Measurements from ENCODE around the gene KCNC1.

KCNC1 gene

DNA sequence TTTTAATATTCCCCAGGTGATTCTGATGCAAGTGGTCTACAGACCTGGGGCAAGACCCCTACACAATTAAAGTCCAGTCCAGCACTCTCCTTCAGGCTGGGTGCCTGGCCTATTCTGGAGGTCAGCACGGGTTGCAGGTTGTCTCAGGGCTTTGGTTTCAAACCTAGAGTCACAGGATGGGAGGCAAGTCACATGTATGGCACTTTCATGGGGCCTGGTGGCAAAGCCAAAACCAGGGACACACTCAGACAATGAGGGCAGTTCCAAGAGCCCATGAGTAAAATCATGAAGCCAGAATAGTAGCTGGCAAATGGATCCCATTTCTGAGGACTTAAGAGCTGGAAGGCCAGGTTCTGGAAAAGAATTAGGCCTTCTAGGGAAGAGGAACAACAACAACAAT is 96.6 kb downstream of the KCNC1 start:
- in situ Hi-C loops (cut with HindIII; ENCODE audit: low sequenced_read_pairs) = no loop called here
- no peak for DNase-seq (ENCODE audit: low read depth, low spot score)
- TF ChIP-seq, protein P1, sequence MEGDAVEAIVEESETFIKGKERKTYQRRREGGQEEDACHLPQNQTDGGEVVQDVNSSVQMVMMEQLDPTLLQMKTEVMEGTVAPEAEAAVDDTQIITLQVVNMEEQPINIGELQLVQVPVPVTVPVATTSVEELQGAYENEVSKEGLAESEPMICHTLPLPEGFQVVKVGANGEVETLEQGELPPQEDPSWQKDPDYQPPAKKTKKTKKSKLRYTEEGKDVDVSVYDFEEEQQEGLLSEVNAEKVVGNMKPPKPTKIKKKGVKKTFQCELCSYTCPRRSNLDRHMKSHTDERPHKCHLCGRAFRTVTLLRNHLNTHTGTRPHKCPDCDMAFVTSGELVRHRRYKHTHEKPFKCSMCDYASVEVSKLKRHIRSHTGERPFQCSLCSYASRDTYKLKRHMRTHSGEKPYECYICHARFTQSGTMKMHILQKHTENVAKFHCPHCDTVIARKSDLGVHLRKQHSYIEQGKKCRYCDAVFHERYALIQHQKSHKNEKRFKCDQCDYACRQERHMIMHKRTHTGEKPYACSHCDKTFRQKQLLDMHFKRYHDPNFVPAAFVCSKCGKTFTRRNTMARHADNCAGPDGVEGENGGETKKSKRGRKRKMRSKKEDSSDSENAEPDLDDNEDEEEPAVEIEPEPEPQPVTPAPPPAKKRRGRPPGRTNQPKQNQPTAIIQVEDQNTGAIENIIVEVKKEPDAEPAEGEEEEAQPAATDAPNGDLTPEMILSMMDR (IDR thresholded peaks at IDR 0.05; ENCODE audit: low read depth, low read length) = no peak

GRCh38 chr11:17831883-17832282 is 97.3 kb downstream of the KCNC1 start:
- in situ Hi-C loops (cut with HindIII; ENCODE audit: low sequenced_read_pairs) = no loop called here
- TF ChIP-seq, protein P1 (IDR thresholded peaks at IDR 0.05; ENCODE audit: low read depth, low read length) = no peak
- DNase-seq (ENCODE audit: low read depth, low spot score) = no peak
- no peak overlapping the region for H3K4me3 ChIP-seq (ENCODE audit: low read depth, low read length)

More for the DNA sequence above, 96.6 kb downstream of the KCNC1 start:
- H3K4me3 ChIP-seq (ENCODE audit: low read depth, low read length) = no peak overlapping the region

All from astrocyte of the spinal cord (primary cell).